NCI-H2081 (cell line): ENCODE measurements around the gene CTNND1.
A peak's percentile ranks its signal among the peaks of the same experiment; 100 is the strongest.
"Not testable (repeated sequence)": the region's sequence is repeated elsewhere in the genome, so short reads cannot be mapped to it uniquely, and the experiment has no call there.

ENCODE experiments used
- DNase-seq, 2 experiments: peaks; one replicate each; lab custom pipeline; 2025; lab: John Stamatoyannopoulos, UW

CTNND1 gene, protein sequence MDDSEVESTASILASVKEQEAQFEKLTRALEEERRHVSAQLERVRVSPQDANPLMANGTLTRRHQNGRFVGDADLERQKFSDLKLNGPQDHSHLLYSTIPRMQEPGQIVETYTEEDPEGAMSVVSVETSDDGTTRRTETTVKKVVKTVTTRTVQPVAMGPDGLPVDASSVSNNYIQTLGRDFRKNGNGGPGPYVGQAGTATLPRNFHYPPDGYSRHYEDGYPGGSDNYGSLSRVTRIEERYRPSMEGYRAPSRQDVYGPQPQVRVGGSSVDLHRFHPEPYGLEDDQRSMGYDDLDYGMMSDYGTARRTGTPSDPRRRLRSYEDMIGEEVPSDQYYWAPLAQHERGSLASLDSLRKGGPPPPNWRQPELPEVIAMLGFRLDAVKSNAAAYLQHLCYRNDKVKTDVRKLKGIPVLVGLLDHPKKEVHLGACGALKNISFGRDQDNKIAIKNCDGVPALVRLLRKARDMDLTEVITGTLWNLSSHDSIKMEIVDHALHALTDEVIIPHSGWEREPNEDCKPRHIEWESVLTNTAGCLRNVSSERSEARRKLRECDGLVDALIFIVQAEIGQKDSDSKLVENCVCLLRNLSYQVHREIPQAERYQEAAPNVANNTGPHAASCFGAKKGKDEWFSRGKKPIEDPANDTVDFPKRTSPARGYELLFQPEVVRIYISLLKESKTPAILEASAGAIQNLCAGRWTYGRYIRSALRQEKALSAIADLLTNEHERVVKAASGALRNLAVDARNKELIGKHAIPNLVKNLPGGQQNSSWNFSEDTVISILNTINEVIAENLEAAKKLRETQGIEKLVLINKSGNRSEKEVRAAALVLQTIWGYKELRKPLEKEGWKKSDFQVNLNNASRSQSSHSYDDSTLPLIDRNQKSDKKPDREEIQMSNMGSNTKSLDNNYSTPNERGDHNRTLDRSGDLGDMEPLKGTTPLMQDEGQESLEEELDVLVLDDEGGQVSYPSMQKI

DNA sequence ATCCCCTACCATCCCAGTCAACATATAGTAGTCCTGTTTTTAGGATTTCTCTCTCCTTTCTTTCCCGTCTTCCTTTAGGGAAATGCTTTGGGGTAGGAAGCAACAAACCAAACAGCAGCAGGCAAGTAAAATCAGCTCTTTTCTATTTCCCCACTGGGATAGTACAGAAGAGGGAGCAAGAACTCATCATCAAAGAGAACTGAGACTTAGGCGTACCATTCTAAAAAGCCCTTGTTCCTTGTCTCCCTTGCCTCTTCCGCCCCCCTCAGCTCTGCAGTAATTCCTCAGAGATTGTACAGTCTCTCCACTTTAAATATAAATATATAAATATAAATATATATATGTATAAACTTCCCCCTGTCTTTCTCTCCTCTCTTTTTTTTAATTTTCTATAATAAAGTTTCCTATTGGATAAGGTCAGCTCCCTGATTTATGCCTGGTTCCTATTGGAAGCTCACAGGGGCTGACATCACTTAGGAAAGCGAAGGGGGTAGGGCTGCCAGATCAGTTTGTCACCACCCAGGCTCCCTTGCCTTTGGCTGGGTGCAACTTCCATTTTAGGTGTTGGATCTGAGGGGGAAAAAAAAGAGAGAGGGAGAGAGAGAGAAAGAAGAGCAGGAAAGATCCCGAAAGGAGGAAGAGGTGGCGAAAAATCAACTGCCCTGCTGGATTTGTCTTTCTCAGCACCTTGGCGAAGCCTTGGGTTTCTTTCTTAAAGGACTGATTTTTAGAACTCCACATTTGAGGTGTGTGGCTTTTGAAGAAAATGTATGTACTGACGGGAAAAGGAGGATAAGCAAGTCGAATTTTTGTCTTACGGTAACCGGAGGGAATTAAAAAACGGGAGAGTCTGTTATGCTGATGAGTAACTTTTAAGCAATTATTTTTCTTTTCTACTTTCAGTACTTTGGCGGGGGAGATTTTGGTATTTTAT, at the start of gene CTNND1:
TSS of gene CTNND1 (plus strand) at position 502 of the 934 bp plus-strand sequence. CDS start 29,677 bp downstream, outside the sequence.
- peak; percentile 93 to 96 for DNase-seq

DNA sequence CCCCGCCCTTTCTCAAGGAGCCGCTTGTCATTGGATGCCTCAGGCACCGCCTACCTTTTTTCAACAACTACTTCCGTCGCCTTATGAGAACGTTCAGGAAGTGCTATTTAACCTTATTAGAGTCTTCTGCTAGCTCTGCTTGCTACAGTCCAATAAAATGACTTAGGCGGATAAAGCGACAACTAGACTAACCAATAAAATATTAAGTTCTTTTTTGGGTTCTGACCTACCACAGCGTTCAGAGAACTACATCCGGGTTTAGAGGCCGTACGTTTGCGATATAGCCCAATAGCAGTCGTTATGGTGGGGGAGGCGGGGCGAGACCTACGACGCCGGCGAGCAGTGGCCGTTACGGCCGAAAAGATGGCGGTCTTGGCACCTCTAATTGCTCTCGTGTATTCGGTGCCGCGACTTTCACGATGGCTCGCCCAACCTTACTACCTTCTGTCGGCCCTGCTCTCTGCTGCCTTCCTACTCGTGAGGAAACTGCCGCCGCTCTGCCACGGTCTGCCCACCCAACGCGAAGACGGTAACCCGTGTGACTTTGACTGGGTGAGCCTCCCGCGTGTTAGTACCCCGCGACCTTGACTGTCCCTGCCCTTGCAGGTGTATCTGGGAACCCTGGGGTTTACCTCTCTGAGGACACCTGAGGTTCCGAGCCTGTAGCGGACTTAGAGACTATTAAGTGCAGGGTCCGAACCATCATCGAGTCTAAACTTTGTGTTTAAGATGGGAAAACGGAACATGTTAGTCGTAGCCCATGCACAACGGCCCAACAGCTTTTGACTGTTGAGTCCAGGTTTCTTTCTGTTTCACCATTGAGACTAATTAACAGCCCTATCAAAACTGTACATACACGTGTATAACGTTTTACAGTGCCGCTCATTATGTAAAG, 49.1 kb upstream of the CTNND1 start, which contains the start of gene TMX2:
TSS of gene TMX2 (plus strand) at position 338 of the 895 bp plus-strand sequence. CDS start at position 364, 26 bp downstream.
- peak; percentile 98 to 99 for DNase-seq

DNA sequence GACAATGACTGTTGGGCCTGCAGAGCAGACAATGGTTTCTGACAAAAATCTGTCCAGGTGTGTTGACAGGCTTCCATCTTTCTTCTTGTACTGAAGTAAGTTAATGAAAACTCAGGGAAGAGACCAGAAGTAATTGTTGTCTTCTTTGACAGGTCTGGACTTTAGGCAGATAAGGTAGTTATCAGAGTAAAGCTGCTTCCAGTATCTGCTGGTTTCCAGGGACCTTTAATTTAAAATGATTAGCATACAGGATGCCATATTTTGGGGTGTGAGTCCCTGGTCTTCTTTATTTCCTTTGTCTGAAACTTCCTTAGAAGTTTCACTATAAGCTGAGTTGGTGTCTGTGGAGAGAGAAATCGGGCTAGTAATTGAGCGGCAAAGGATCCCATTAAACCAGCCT, 47.8 kb upstream of the CTNND1 start:
- DNase-seq: no peak

DNA sequence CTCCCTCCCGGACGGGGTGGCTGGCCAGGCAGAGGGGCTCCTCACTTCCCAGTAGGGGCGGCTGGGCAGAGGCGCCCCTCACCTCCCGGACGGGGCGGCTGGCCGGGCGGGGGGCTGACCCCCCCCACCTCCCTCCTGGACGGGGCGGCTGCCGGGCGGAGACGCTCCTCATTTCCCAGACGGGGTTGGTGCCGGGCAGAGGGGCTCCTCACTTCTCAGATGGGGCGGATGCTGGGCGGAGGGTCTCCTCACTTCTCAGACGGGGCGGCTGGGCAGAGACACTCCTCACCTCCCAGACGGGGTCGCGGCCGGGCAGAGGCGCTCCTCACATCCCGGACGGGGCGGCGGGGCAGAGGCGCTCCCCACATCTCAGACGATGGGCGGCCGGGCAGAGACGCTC, 44.9 kb upstream of the CTNND1 start:
- DNase-seq: not testable (repeated sequence)

DNA sequence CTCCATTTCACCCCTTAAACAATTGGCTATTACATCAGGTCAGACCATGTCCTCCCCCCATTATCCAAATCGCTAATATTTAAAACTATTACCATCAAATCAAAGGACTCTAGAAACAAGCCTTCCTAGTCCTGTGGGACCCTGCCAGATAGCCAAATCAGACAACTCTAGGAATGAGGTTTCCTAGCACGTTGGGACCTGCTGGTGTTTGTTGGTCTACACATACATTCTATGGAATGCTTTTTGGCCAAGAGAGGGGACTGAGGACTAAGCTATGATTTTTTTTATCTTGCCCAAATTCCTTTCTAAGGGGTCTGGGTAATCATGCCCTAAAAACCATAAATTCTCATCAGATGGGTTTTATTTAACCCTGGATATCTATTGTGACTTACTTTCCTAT, 34.4 kb upstream of the CTNND1 start:
- no peak for DNase-seq

DNA sequence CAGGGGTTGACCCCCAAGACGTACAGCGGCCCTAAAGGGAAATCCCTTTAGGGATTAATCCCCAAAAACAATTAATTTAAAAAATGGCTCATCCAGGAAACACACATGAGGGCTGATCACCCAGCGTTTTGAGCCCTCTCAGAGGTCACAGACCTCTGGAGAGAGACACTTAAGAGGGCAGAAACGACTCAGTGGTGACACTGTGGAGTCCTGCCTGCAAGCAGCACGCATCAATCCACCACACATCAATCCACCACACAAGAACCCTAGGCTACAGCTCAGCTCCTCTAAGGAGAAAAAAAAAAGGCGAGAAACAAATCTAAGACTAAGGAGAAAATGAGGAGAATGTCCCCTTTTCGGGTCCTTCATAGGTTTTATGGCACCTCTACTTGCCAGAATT, 32.8 kb upstream of the CTNND1 start:
- DNase-seq: no peak

DNA sequence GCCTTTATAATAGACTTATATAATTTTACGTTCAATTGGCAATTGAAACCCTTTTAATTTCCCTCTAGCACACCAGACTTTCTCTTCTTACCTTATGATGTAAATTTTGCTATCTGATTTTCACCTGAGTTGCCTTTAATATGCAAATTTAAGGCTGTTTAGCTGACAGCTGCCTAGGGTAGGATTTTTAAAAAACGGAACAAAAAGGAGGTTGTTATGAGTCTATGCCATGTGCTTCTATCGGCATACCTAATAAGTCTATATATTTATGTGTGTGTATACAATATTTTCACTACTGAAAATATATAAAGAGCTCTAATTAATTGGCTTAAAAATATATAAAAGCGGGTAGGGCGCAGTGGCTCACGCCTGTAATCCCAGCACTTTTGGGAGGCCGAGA, 32.1 kb upstream of the CTNND1 start:
- no peak for DNase-seq

DNA sequence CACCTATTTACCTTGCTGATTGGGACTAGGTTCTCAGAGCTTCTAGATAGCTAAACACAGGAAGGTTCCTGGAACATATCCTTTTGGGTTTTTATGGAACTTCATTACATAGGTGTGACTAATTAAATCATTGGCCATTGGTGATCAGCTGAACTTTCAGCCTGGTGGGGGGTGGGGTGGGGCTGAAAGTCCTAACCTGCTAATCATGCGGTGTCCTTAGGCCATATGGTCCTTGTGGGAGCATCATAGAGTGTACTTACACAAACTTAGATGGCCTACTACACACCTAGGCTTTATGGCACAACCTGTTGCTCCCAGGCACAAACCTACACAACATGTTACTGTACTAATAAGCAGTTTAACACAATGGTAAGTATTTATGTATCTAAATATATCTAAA, 28.9 kb upstream of the CTNND1 start:
- no peak for DNase-seq

DNA sequence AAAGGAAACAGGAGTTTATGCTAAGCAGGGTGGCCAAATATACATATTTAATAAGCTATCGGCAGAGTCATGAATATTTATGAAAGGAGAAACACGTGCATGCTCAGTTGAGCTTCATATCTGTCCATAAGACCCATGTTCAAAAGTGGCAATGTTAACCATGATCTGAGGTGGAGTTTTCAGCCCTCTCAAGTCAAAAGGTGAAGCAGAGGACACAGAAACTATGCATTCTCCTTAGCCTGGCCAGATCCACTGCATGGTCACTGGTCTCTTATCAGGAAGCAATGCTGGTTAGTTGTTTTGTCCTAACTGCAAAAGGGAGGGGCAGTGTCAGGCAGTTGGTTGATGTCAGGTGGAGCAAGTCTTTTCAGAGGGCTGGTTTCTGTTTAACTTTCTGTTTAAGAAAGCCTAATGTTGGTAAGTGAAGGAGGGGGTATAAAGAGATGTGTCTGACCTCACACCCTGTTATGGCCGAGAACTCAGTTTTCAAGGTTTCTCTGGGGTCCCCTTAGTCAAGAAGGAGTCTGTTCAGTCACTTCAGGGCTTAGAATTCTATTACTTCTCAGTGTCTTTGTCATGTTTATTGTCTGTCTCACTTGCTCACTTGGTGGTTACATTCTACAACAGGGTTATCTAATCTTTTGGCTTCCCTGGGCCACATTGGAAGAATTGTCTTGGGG, 25.8 kb upstream of the CTNND1 start:
- no peak for DNase-seq

DNA sequence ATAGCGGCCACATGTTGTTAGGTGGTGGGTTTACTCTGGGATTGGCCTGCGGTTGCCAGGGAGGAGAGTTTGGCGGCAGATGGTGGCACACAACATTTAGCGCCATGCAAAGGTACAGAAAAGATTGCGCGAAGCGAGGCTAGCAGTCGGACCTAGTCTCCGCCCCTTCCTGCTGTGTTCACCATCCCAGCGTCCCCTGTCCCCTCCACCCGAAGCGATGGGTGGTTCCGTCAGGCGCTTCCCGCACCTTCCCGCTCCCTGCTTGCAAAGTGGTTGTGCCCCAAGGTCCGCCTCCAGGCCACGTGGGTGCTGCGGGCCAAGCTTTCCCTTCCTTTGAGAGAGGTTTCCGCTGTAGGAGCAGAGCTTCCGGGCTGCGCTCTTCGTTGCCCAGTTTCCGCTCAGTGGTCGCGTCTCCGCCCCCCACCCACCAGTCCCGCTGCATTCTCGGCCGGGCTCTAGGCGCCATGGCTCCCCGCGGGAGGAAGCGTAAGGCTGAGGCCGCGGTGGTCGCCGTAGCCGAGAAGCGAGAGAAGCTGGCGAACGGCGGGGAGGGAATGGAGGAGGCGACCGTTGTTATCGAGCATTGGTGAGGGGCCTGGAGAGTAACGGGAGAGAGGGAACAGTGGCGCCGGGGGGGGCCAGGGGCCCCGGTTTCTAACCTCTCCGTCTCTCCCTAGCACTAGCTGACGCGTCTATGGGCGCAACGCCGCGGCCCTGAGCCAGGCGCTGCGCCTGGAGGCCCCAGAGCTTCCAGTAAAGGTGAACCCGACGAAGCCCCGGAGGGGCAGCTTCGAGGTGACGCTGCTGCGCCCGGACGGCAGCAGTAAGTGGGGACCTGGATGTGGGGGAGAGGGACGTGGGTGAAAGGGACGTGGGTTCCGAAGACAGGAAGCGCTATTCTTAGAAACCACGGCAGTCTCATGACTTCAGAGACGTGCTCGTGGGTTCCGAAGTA, 20.2 kb upstream of the CTNND1 start, which contains the start of gene SELENOH:
TSS of gene SELENOH (plus strand) at position 360 of the 955 bp plus-strand sequence. CDS start at position 465, 105 bp downstream.
- DNase-seq: peak; percentile 95 to 98

DNA sequence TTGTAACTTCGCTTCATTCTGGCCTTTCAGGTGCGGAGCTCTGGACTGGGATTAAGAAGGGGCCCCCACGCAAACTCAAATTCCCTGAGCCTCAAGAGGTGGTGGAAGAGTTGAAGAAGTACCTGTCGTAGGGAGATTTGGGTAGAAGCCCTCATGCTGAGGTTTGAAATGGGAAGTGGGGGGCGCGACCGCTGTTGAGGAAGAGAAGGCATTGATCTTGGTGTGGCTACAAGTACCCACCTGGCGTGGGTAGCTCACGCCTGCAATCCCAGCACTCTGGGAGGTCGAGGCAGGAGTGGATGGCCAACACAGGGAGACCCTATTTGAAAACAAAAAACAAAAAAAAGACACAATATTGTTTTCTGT, 19.5 kb upstream of the CTNND1 start:
- DNase-seq: no peak

DNA sequence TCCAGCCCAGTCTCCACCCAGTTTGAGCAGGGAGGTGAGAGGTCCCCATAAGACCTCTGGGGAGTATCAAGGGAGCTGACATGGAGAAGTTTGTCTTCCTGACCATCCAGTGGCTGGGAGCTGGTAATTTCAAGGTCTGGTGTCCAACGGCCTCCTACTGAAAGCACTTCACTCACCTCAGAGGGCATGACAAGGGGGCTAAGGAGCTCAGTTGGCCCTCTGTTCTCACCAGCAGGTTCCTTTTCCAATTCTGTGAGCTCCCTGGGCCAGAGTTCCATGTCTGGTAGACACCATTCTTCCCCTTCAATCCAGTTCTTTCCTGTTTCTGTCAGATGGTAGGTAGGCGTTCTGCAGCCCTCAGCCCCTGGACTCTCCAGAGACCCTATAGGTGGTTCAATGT, 17.2 kb upstream of the CTNND1 start:
- DNase-seq: no peak

DNA sequence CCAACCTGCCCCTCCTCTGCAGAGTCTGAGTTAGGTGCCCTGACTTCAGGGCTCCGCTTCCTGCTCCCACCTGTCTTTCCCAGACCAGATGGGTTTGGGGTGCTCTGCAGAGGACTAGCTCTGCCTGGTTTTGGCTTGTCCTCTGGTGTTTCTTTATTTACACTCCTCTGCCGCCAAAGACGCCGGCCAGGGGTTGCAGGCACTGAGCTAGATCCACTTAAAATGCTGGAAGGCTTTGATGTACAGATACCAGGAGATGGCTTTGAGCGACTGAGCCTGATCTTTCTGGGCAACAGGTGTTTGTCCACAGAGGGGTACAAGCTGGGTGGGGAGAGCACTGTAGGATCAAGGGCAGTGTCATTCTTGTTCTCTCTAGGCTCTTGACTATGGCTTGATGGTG, 16.4 kb upstream of the CTNND1 start:
- DNase-seq: no peak

DNA sequence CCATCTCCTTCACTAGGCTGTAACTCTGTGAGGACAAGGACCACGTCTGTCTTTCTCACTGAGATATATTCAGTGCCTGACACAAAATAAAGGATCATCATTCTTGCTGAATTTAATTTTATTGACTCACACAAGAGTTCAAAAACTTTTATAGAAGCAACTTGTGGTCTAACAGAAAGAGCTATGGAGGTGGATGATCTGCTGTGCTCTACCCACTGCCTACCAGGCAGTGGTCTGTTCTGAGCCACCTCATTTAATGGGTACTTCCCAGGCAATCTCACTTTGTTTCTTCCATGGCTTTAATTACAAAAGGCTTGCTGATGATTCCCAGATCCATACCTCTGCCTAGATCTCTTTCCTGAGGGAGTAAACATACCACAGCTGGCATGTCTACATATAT, 14.7 kb upstream of the CTNND1 start:
- DNase-seq: no peak

DNA sequence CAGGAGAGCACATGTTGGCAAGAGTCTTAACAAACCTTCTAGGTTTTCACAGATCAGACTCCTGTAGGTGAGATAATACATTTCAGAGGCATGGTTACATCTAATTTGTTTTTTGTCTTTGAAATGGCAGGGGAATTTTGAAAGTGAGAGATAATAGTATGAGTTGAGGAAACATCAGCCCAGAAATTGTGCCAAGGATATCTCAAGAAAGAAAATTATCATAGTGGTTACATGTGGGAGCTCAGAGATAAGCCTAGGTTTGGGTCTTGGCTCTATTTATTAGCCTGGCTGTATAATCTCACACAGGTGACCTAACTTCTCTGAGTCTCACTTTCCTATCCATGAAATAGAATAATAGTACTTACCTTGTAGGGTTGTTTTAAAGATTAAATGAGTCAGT, 10.4 kb upstream of the CTNND1 start:
- no peak for DNase-seq

DNA sequence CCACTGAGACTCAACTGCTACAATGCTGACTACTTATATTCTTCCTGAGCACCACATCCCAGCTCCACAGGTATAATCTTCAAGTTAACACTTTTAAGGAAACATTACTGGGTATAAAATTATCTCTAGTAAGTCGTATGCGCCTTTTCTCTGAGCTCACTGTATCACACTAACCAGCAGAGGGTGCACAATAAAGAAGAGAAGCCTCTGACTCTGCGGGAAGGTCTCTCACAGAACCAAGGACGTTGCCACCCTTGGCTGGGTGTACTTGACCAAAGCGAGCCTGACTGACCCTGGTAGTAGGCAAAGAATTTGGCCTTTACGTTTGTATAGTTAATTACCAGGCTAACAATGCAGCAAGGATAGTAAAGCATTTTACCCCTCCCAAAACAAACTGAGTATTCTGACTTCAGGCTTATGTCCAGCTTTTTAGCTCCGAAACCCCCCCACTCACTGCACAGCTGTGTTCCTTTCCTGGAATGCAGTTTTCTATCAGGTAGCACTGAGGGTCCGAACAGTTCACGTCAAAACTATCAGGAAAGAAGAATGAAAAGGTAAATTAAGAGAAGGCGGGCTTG, 9.8 kb upstream of the CTNND1 start, which contains the start of gene BTBD18:
TSS of gene BTBD18 (minus strand) at position 144 of the 578 bp plus-strand sequence. CDS start 631 bp downstream, outside the sequence.
- peak in 1 of 2 experiments; percentile 5 for DNase-seq

DNA sequence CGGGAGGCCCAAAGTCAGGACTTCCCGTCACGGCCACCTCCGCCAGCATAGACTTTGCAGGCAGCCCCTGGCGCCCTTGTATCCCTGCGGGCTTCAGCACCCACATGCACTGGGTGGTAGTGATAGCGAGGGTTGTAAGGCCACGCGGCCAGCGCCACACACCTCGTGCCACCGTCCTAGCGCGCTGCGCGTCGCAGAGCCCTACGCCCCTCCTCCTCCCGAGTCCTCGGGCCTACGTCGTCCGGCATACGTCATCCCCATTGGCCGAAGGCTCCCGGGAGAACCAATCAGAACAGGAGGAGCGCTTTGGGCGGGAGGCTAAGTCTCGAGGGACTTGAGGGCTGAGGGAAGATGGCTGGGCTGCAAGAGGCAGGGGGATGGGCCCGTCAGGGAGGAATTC, 8.6 kb upstream of the CTNND1 start:
- DNase-seq: no peak

DNA sequence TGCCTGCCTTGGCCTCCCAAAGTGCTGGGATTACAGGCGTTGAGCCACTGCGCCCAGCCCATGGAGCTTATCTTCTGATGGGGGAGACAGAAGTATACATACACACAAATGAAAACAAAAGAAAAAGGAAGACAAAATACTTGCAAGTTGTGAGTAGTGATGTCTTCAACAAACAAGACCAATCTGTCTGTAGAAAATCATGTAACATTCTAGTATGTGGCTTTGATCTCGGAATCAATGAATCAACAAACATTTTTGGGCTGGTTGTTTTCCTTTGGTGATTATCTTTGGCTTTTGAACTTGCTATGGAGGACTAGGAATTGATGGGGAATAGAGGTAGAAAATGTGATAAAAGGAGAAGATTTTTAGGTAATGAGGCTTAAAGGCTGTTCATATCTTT, 3.4 kb upstream of the CTNND1 start:
- no peak for DNase-seq
